A549 (cell line): ENCODE results near the gene CD68.

ENCODE experiments used
- ESRRA ChIP-seq: fragments of 150-350 bp; IDR thresholded peaks from 2 replicates; pipeline ENCODE4 v1.6.1; 2014; ENCODE audit warnings: mild to moderate bottlenecking, low read length, borderline replicate concordance
- HEYL ChIP-seq: fragments of 250-450 bp; sonication (Bioruptor Pico); IDR thresholded peaks from 2 replicates; pipeline ENCODE4 v1.8.0; 2021; ENCODE audit warnings: mild to moderate bottlenecking, moderate library complexity
- JUNB ChIP-seq: fragments of >200 bp; sonication (Bioruptor Twin); formaldehyde crosslinking; IDR thresholded peaks from 2 replicates; pipeline ENCODE4 v1.6.1; 2016
- MAFK ChIP-seq: fragments of 450-650 bp; IDR thresholded peaks from 2 replicates; pipeline ENCODE4 v1.6.1; 2014; ENCODE audit not compliant: partially characterized antibody
- POLR2A ChIP-seq: IDR thresholded peaks from 2 replicates; pipeline ENCODE4 v1.6.1; 2012; ENCODE audit warnings: mild to moderate bottlenecking, low read length
- RAD21 ChIP-seq, 2 experiments: fragments of >200 bp in 1 of 2; sonication (Bioruptor Twin) in 1 of 2; formaldehyde crosslinking in 1 of 2; IDR thresholded peaks in 1 of 2; conservative IDR thresholded peaks in 1 of 2; 2 replicates in 1 of 2; 3 replicates in 1 of 2; pipeline ENCODE4 v1.6.1; 2012 to 2018; ENCODE audit warnings: inconsistent platforms in 1 of 2
- TF ChIP-seq, protein P1 (sequence below): IDR thresholded peaks from 2 replicates; pipeline ENCODE4 v1.6.1; 2012
- TF ChIP-seq, protein P2 (sequence below): IDR thresholded peaks from 2 replicates; pipeline ENCODE4 v1.6.1; 2012
- TF ChIP-seq, protein P3 (sequence below): fragments of 200-600 bp; sonication (generic); IDR thresholded peaks from 2 replicates; pipeline ENCODE4 v1.6.1; 2016; ENCODE audit warnings: antibody characterized with exemption, mild to moderate bottlenecking, moderate library complexity
- TF ChIP-seq, protein P4 (sequence below): fragments of >200 bp; sonication (Bioruptor Twin); formaldehyde crosslinking; IDR thresholded peaks from 3 replicates; pipeline ENCODE4 v1.5.1; 2016

DNA sequence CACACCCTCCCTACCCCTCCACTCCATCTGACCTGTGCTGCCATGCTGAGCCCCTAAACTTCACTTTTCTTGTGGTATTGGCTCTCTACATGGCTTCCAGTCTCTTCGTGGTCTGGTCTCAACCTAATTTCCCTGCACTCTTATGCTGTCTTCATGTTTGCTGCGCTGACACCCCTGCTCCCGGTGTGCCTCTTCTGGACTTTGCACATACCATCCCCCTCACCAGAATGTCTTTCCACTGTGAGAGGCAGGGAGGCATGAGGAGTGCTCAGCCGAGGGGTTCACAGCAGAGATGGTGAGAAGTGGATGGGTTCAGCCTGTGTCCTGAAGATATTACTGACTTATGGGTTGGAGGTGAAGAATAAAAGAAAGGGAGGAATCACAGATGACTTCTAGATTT, 28.0 kb upstream of the CD68 start:
- TF ChIP-seq HEYL (CRISPR knock-in tag) (no peak), RAD21 (conservative IDR thresholded peaks at IDR 0.05 in 1 of 2, IDR thresholded peaks at IDR 0.05 in 1 of 2) (no peak), ESRRA (no peak), MAFK (no peak), POLR2A (no peak), JUNB (no peak)
- TF ChIP-seq, protein P1, sequence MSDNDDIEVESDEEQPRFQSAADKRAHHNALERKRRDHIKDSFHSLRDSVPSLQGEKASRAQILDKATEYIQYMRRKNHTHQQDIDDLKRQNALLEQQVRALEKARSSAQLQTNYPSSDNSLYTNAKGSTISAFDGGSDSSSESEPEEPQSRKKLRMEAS: no peak
- TF ChIP-seq, protein P2, sequence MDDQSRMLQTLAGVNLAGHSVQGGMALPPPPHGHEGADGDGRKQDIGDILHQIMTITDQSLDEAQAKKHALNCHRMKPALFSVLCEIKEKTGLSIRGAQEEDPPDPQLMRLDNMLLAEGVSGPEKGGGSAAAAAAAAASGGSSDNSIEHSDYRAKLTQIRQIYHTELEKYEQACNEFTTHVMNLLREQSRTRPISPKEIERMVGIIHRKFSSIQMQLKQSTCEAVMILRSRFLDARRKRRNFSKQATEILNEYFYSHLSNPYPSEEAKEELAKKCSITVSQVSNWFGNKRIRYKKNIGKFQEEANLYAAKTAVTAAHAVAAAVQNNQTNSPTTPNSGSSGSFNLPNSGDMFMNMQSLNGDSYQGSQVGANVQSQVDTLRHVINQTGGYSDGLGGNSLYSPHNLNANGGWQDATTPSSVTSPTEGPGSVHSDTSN: no peak
- TF ChIP-seq, protein P3, sequence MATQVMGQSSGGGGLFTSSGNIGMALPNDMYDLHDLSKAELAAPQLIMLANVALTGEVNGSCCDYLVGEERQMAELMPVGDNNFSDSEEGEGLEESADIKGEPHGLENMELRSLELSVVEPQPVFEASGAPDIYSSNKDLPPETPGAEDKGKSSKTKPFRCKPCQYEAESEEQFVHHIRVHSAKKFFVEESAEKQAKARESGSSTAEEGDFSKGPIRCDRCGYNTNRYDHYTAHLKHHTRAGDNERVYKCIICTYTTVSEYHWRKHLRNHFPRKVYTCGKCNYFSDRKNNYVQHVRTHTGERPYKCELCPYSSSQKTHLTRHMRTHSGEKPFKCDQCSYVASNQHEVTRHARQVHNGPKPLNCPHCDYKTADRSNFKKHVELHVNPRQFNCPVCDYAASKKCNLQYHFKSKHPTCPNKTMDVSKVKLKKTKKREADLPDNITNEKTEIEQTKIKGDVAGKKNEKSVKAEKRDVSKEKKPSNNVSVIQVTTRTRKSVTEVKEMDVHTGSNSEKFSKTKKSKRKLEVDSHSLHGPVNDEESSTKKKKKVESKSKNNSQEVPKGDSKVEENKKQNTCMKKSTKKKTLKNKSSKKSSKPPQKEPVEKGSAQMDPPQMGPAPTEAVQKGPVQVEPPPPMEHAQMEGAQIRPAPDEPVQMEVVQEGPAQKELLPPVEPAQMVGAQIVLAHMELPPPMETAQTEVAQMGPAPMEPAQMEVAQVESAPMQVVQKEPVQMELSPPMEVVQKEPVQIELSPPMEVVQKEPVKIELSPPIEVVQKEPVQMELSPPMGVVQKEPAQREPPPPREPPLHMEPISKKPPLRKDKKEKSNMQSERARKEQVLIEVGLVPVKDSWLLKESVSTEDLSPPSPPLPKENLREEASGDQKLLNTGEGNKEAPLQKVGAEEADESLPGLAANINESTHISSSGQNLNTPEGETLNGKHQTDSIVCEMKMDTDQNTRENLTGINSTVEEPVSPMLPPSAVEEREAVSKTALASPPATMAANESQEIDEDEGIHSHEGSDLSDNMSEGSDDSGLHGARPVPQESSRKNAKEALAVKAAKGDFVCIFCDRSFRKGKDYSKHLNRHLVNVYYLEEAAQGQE: no peak
- TF ChIP-seq, protein P4, sequence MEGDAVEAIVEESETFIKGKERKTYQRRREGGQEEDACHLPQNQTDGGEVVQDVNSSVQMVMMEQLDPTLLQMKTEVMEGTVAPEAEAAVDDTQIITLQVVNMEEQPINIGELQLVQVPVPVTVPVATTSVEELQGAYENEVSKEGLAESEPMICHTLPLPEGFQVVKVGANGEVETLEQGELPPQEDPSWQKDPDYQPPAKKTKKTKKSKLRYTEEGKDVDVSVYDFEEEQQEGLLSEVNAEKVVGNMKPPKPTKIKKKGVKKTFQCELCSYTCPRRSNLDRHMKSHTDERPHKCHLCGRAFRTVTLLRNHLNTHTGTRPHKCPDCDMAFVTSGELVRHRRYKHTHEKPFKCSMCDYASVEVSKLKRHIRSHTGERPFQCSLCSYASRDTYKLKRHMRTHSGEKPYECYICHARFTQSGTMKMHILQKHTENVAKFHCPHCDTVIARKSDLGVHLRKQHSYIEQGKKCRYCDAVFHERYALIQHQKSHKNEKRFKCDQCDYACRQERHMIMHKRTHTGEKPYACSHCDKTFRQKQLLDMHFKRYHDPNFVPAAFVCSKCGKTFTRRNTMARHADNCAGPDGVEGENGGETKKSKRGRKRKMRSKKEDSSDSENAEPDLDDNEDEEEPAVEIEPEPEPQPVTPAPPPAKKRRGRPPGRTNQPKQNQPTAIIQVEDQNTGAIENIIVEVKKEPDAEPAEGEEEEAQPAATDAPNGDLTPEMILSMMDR: no peak
